SJSA1 (cell line): ENCODE data around the gene DPP7. TPM values are rescaled to one million over a fixed set of nuclear protein-coding genes. Genes with fewer than 3 reads are reported as not detected.

Experiments used
- DNase-seq, 2 experiments: peaks; one replicate each; pipeline ENCODE4 v3.0.0-alpha.2; 2015 to 2020; ENCODE audit warnings: low spot score in 2 of 2, low read depth in 1 of 2
- H3K27ac ChIP-seq: fragments of 250-450 bp; sonication (Bioruptor Pico); 2 replicates; pipeline ENCODE4 v1.5.1; 2020; ENCODE audit warnings: mild to moderate bottlenecking, moderate library complexity
- H3K27me3 ChIP-seq: fragments of 250-450 bp; sonication (Bioruptor Pico); replicated peaks from 2 replicates; pipeline ENCODE4 v1.5.1; 2020; ENCODE audit warnings: mild to moderate bottlenecking, moderate library complexity
- H3K36me3 ChIP-seq: fragments of 250-450 bp; sonication (Bioruptor Pico); 2 replicates; pipeline ENCODE4 v1.5.1; 2020; ENCODE audit warnings: mild to moderate bottlenecking
- H3K4me1 ChIP-seq: fragments of 250-450 bp; sonication (Bioruptor Pico); replicated peaks from 2 replicates; pipeline ENCODE4 v1.6.1; 2021; ENCODE audit warnings: mild to moderate bottlenecking
- H3K4me3 ChIP-seq: fragments of 250-450 bp; sonication (Bioruptor Pico); 2 replicates; pipeline ENCODE4 v1.5.1; 2020; ENCODE audit warnings: mild to moderate bottlenecking
- H3K9me3 ChIP-seq: fragments of 250-450 bp; sonication (Bioruptor Pico); replicated peaks from 2 replicates; pipeline ENCODE4 v1.5.1; 2020; ENCODE audit warnings: mild to moderate bottlenecking
- total RNA-seq: library from RNA; depleted of rRNA; stranded (reverse); fragments of >200 nt; shearing (Covaris generic); gene quantifications from 2 replicates; pipeline ENCODE4 v1.2.3, GENCODE V29; 2014

The DPP7 gene
- total RNA-seq, 1 experiment from 2014 or later = 5.1 TPM

- no peak overlapping the region for H3K27ac ChIP-seq
- H3K36me3 ChIP-seq = no peaks in the 10 kb centered on the region
- peaks cover 11% of the 10 kb centered on the region for H3K27me3 ChIP-seq
- no peak for DNase-seq
- no peak overlapping the region for H3K4me3 ChIP-seq
- no peaks in the 10 kb centered on the region for H3K9me3 ChIP-seq
- H3K4me1 ChIP-seq = peaks cover 6% of the 10 kb centered on the region
Observed at GRCh38 chr9:137115394-137116026, 977 bp upstream of the DPP7 start.

- peak overlapping the region; percentile 43 for H3K4me3 ChIP-seq
Observed at GRCh38 chr9:137114220-137114612, 317 bp downstream of the DPP7 start.

GRCh38 chr9:137113385-137114159 is 961 bp downstream of the DPP7 start:
- Histone ChIP-seq H3K9me3 (no peaks in the 10 kb centered on the region), H3K27me3 (peaks cover 11% of the 10 kb centered on the region), H3K4me1 (peaks cover 6% of the 10 kb centered on the region), H3K27ac (no peak overlapping the region), H3K36me3 (peaks cover 11% of the 10 kb centered on the region; the same call in 1 of the 2 replicates), H3K4me3 (no peak overlapping the region)
- DNase-seq = no peak

More at GRCh38 chr9:137114220-137114612, 317 bp downstream of the DPP7 start:
- peaks cover 8% of the 10 kb centered on the region; the same call in 1 of the 2 replicates for H3K36me3 ChIP-seq
- peaks cover 6% of the 10 kb centered on the region for H3K4me1 ChIP-seq
- peaks cover 11% of the 10 kb centered on the region for H3K27me3 ChIP-seq
- H3K9me3 ChIP-seq = no peaks in the 10 kb centered on the region
- DNase-seq = no peak
- no peak overlapping the region for H3K27ac ChIP-seq

- Histone ChIP-seq H3K27ac (no peak overlapping the region), H3K36me3 (peaks cover 13% of the 10 kb centered on the region; the same call in 1 of the 2 replicates), H3K9me3 (no peaks in the 10 kb centered on the region), H3K4me1 (peaks cover 6% of the 10 kb centered on the region), H3K27me3 (peaks cover 11% of the 10 kb centered on the region), H3K4me3 (no peak overlapping the region)
- DNase-seq = no peak
Observed at GRCh38 chr9:137112564-137113384, 1.8 kb downstream of the DPP7 start.

GRCh38 chr9:137111788-137112563 is 2.6 kb downstream of the DPP7 start:
- Histone ChIP-seq H3K9me3 (no peaks in the 10 kb centered on the region), H3K4me1 (peaks cover 6% of the 10 kb centered on the region), H3K4me3 (no peak overlapping the region), H3K27me3 (peaks cover 11% of the 10 kb centered on the region), H3K36me3 (peaks cover 18% of the 10 kb centered on the region), H3K27ac (no peak overlapping the region)
- DNase-seq = no peak

- Histone ChIP-seq H3K4me1 (peaks cover 6% of the 10 kb centered on the region), H3K27ac (no peak overlapping the region), H3K27me3 (peaks cover 11% of the 10 kb centered on the region), H3K9me3 (no peaks in the 10 kb centered on the region), H3K36me3 (peaks cover 23% of the 10 kb centered on the region), H3K4me3 (no peak overlapping the region)
- no peak for DNase-seq
Observed at GRCh38 chr9:137110911-137111787, 3.4 kb downstream of the DPP7 start.

- Histone ChIP-seq H3K4me3 (no peak overlapping the region), H3K9me3 (no peaks in the 10 kb centered on the region), H3K27ac (no peak overlapping the region), H3K4me1 (peaks cover 6% of the 10 kb centered on the region), H3K27me3 (peaks cover 10% of the 10 kb centered on the region), H3K36me3 (peaks cover 27% of the 10 kb centered on the region)
- DNase-seq = no peak
Observed at GRCh38 chr9:137110147-137110910, 4.2 kb downstream of the DPP7 start.

GRCh38 chr9:137109250-137110146 is 5.0 kb downstream of the DPP7 start:
- peaks cover 1% of the 10 kb centered on the region for H3K4me1 ChIP-seq
- H3K27ac ChIP-seq = no peak overlapping the region
- H3K36me3 ChIP-seq = peaks cover 27% of the 10 kb centered on the region
- DNase-seq = no peak
- H3K9me3 ChIP-seq = no peaks in the 10 kb centered on the region
- H3K4me3 ChIP-seq = no peak overlapping the region
- H3K27me3 ChIP-seq = peaks cover 1% of the 10 kb centered on the region

GRCh38 chr9:137108608-137109249 is 5.8 kb downstream of the DPP7 start:
- Histone ChIP-seq H3K27me3 (no peaks in the 10 kb centered on the region), H3K9me3 (no peaks in the 10 kb centered on the region), H3K36me3 (peaks cover 27% of the 10 kb centered on the region), H3K4me3 (no peak overlapping the region), H3K4me1 (no peaks in the 10 kb centered on the region), H3K27ac (no peak overlapping the region)
- no peak for DNase-seq

GRCh38 chr9:137107982-137108381 is 6.6 kb downstream of the DPP7 start:
- Histone ChIP-seq H3K4me1 (no peaks in the 10 kb centered on the region), H3K9me3 (no peaks in the 10 kb centered on the region), H3K27ac (no peak overlapping the region), H3K36me3 (peaks cover 27% of the 10 kb centered on the region), H3K4me3 (no peak overlapping the region), H3K27me3 (no peaks in the 10 kb centered on the region)
- no peak for DNase-seq

- Histone ChIP-seq H3K36me3 (peaks cover 27% of the 10 kb centered on the region), H3K4me3 (no peak overlapping the region), H3K27me3 (no peaks in the 10 kb centered on the region), H3K4me1 (no peaks in the 10 kb centered on the region), H3K27ac (no peak overlapping the region), H3K9me3 (no peaks in the 10 kb centered on the region)
- DNase-seq = no peak
Observed at GRCh38 chr9:137107312-137107921, 7.1 kb downstream of the DPP7 start.
